Right atrium auricular region (tissue), 2 donors: ENCODE measurements around the gene RTN4. TPM values are rescaled to one million over a fixed set of nuclear protein-coding genes. Genes with fewer than 3 reads are reported as not detected.

ENCODE experiments used
- DNase-seq: peaks from one replicate; pipeline ENCODE4 v3.0.0-alpha.2; 2019; ENCODE audit warnings: low spot score
- H3K27ac ChIP-seq, 2 donors: fragments of 200-600 bp; sonication (generic); 1 replicate in 1 of 2; 2 replicates in 1 of 2; pipeline ENCODE4 v1.5.1; 2016 to 2019
- H3K27me3 ChIP-seq, 2 donors: fragments of 200-600 bp; sonication (generic); one replicate each; pipeline versions ENCODE4 v1.5.1 to v1.6.0; 2017 to 2019
- H3K36me3 ChIP-seq: fragments of 200-600 bp; sonication (generic); one replicate; pipeline ENCODE4 v1.5.1; 2016
- H3K4me1 ChIP-seq, 2 donors: fragments of 200-600 bp; sonication (generic); one replicate each; pipeline versions ENCODE4 v1.5.1 to v1.6.0; 2017 to 2019
- H3K4me3 ChIP-seq, 2 donors: fragments of 200-600 bp; sonication (generic); 1 replicate in 1 of 2; 2 replicates in 1 of 2; pipeline ENCODE4 v1.5.1; 2017 to 2019; ENCODE audit warnings: mild to moderate bottlenecking in 1 of 2, moderate library complexity in 1 of 2
- H3K9me3 ChIP-seq, 2 donors: fragments of 200-600 bp; sonication (generic); one replicate each; pipeline ENCODE4 v1.5.1; 2019
- CTCF ChIP-seq, 2 donors: fragments of 200-600 bp; sonication (generic); IDR thresholded peaks; one replicate each; pipeline ENCODE4 v1.5.1; 2019; ENCODE audit warnings: antibody characterized with exemption in 2 of 2
- total RNA-seq, 2 donors: library from RNA; depleted of rRNA; stranded (reverse); fragments of >200 nt; gene quantifications; one replicate each; pipeline ENCODE4 v1.1.0, GENCODE V29; 2016

RTN4 gene
- total RNA-seq, 2 donors from 2014 or later: 152 to 203 TPM

GRCh38 chr2:55010149-55010591 lies 40.1 kb downstream of the RTN4 start:
- DNase-seq: no peak
- Histone ChIP-seq H3K27me3 (no peaks in the 10 kb centered on the region), H3K4me3 (peak overlapping the region in 1 of 2 donors; percentile 28), H3K4me1 (peaks cover 0 to 71% of the 10 kb centered on the region in 2 donors), H3K36me3 (no peaks in the 10 kb centered on the region), H3K27ac (peak overlapping the region in 1 of 2 donors; percentile 2), H3K9me3 (no peaks in the 10 kb centered on the region)
- TF ChIP-seq CTCF (IDR thresholded peaks at IDR 0.05): no peak

DNA sequence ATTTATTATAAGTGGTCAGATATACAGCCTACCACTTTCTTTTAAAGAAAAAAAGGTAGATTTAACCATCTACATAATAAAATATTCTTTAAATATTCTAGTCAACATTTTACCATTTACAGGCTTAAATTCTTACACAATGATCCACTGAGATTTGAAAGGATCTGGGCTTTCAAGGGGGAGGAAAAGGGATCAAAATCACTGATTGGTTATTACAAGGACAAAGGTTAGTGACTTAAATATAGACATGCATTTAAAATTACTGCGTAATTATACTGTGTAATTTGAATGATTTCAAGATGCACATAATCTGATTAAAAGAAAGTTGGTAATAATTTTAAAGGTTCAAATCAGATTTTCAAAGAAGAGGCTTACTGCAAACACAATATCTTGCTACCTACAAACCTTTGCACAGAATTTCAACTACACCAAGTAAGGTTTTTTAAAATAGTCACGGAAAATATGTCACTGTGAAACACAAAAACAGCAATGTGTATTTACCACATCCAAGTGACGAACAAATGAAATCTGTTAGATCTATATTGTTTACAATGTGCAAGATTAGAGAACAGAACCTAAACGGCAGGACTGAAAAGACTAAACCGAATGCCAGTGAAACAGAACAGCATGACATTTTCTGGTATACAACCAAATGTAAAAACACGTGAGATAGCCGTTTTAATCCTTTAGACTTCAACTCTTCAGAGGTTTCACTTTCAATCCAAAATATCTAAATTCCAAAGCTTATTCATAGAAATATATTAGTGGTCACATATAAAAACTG lies 40.8 kb downstream of the RTN4 start:
- Histone ChIP-seq H3K4me1 (peaks cover 0 to 70% of the 10 kb centered on the region in 2 donors), H3K27ac (no peak overlapping the region)

GRCh38 chr2:55006306-55006705 lies 43.9 kb downstream of the RTN4 start:
- Histone ChIP-seq H3K9me3 (no peaks in the 10 kb centered on the region), H3K4me1 (peaks cover 0 to 44% of the 10 kb centered on the region in 2 donors), H3K27ac (no peak overlapping the region), H3K27me3 (no peaks in the 10 kb centered on the region), H3K36me3 (no peaks in the 10 kb centered on the region), H3K4me3 (no peak overlapping the region)
- TF ChIP-seq CTCF (IDR thresholded peaks at IDR 0.05): no peak
- no peak for DNase-seq

More for the DNA sequence above, 40.8 kb downstream of the RTN4 start:
- TF ChIP-seq CTCF (IDR thresholded peaks at IDR 0.05): no peak
- Histone ChIP-seq H3K36me3 (no peaks in the 10 kb centered on the region), H3K4me3 (peak overlapping the region in 1 of 2 donors; percentile 28), H3K9me3 (no peaks in the 10 kb centered on the region), H3K27me3 (no peaks in the 10 kb centered on the region)
- no peak for DNase-seq

DNA sequence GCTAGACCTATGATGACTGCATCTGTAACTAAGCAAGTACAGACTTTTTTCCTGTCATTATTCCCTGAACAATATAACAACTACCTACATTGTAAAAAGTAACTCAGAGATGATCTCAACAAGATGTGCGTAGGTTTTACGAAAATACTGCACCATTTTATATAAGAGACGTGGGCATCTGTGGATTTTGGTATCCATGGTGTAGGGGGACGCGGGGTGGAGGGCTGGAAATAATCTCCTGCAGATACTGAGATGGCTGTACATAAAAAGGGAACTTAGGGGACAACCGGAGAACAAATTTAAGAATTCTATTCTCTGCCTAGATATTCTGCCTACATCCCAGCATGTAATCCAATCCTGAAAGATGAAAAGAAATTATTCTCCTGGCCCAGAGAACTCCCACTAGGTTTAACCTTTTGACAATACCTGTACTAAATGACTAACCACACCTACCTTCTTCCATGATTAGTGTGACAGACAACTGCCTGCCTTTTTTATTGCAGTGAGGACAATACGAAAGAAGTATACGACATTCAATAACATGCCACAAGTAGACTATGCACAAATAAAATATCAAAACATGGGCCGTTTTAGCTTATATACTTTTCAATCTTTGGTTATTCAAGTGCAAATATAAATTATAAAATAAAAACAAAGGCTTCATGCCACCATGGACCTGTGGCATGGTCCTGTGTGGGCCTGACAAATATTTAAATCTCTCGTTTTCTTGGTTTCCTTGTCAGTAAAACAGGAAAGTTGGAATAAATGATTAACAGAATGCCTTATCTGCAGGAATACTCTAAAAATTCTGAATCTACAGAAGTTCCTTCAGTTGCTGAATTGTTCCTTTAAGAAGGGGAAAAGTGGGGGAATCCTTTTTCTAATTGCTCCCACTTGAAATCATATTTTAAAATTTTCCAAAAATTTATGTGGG lies 46.3 kb downstream of the RTN4 start:
- H3K4me1 ChIP-seq: peaks cover 0 to 50% of the 10 kb centered on the region in 2 donors
- H3K27ac ChIP-seq: no peak overlapping the region
- DNase-seq: no peak

DNA sequence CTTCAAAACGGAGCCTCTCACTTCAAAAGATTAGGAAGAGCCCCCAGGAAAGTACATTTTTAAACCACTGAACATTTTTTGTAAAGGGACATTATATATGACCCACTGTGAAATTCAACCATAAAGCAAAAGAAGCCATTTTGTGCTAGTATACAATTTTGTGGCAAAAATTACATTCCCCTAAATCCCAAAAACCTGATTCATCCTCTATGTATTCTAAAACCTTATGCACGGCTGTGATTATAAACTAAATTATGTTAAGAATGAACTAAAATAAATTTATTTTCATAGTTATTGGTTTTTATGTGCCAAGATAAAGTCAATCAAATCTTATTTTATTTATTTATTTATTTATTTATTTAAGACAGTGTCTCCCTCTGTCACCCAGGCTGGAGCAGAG lies 48.5 kb downstream of the RTN4 start:
- H3K4me1 ChIP-seq: peaks cover 0 to 47% of the 10 kb centered on the region in 2 donors

More for the DNA sequence above, 46.3 kb downstream of the RTN4 start:
- H3K27me3 ChIP-seq: no peaks in the 10 kb centered on the region
- no peaks in the 10 kb centered on the region for H3K36me3 ChIP-seq
- H3K9me3 ChIP-seq: no peaks in the 10 kb centered on the region
- H3K4me3 ChIP-seq: no peak overlapping the region
- TF ChIP-seq CTCF (IDR thresholded peaks at IDR 0.05): no peak

More for the DNA sequence above, 48.5 kb downstream of the RTN4 start:
- no peak overlapping the region for H3K27ac ChIP-seq
- H3K4me3 ChIP-seq: no peak overlapping the region
- TF ChIP-seq CTCF (IDR thresholded peaks at IDR 0.05): no peak
- no peaks in the 10 kb centered on the region for H3K9me3 ChIP-seq
- no peaks in the 10 kb centered on the region for H3K27me3 ChIP-seq
- no peak for DNase-seq
- H3K36me3 ChIP-seq: no peaks in the 10 kb centered on the region
